GM10266 (cell line): ENCODE data around the gene PPP2R2B.

Source experiments
- DNase-seq: peaks from one replicate; pipeline ENCODE4 v3.0.0; 2012; ENCODE audit errors: extremely low spot score
- CTCF ChIP-seq: IDR thresholded peaks from 2 replicates; pipeline ENCODE4 v1.5.1; 2012; ENCODE audit warnings: mild to moderate bottlenecking, low read depth; ENCODE audit not compliant: control insufficient read depth, insufficient read depth; ENCODE audit errors: missing control alignments

Gene PPP2R2B

DNA sequence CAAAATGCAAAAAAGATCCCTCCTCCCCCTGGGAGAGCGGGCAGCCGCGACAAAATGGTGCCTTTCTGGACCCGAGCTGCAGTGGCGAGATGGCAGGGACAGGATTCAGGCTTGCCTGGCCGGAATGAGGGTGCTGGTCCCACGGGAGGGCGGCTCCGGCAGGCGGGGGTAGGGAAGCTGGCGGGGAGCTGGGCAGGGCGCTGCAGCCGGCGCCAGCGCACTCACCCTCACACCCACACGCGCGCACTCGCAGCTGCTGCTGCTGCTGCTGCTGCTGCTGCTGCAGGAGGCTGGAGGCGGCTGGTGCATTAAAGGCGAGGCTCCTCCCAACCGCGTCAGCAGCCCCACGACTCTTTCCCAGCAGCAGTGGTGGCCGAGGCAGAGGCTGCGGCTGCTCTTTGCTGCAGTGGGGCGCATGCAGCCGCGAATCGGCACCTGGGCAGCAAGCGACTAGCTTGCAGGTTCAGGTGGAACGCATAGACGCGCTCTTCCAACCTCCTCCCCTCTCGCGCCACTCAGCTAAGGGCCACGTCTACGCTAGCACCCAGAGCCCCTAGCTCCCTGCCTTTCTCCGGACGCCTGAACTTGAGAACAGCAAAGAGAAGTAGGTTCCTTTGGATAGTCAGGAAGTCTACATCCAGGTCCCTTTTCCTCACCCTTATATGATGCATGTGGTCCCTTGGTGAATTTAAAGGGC lies at the start of gene PPP2R2B:
PPP2R2B (minus strand) TSS at position 282 of the 697 bp plus-strand sequence.
- TF ChIP-seq CTCF: no peak
- no peak for DNase-seq

DNA sequence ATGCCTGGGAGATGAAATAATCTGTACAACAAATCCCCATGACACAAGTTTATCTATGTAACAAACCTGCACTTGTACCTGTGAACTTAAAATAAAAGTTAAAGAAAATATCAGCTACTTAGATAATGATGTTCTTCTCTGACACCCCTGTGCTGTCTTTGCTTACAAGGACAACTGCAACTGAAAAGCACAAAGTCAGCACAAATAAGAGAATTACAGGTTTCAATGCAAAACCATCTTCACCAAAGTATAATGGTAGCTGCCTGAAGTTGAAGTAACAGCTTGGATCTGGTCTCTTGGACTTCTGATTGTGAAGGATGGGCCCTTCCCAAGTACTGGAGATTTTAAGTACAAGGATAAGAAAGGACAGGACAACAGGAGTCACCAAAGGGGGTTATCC lies 45.6 kb upstream of the PPP2R2B start:
- no peak for TF ChIP-seq CTCF
- DNase-seq: no peak

DNA sequence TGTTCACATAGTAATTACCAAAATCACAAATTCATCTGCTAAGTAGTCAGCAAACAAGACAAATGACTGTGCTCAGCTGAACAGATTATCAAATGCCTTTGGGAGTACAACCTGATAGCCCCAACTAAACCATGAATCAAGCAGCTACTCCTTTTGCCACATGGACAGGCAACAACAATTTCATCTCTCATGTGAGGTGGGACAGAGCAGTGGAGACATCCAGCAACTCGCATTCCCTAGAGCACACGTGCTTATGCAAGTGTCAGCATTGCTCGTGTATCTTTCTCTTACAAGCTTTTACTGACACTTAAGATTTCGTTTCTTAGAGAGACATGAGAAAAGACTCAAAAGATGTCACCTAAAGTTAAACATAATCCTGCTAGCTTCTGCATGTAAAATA lies 42.7 kb upstream of the PPP2R2B start:
- DNase-seq: no peak
- no peak for TF ChIP-seq CTCF

DNA sequence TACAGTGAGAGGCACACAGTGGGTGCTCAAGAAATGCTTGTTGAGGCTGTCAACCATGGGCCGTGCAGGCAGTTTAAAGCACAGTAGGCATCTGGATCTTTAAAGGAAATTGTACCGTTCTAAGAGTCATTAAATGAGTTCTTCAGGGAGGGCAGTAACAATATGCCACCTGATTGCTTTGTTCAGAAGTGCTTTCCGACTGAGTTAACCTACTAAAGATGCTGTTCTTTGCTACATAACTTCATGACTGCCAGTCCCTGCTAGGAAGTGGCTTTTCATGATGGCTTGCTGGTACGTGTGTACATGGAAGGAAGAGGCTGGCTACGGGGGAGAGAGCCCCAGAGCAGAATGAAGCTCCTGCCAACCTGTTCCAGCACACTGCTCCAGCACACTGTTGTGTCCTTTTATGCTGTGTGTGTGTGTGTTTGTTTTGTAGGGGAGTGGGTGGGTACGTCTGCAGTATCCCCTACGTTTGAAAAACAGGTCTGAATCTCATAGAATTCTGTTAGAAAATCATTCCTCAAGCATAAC lies 41.9 kb upstream of the PPP2R2B start:
- TF ChIP-seq CTCF: no peak
- DNase-seq: no peak

DNA sequence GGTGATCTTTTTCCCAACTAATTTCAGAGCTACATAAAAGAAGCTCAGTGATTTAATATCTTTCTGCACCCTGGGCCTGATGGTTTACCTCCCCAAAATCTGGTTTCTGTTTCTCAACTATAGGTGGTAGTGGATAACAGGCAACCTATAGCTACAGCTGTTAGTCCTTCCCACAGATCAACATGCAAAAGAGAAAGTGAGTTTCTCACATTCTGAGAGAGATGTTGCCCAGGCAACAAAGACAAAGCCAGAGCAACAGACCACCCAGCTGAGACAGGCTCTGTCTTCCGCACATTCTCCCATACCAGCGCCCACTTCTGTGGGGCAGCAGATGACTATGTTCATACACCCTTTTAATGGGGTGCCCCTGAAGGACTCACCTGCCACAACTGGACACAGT lies 40.7 kb upstream of the PPP2R2B start:
- no peak for TF ChIP-seq CTCF
- no peak for DNase-seq

DNA sequence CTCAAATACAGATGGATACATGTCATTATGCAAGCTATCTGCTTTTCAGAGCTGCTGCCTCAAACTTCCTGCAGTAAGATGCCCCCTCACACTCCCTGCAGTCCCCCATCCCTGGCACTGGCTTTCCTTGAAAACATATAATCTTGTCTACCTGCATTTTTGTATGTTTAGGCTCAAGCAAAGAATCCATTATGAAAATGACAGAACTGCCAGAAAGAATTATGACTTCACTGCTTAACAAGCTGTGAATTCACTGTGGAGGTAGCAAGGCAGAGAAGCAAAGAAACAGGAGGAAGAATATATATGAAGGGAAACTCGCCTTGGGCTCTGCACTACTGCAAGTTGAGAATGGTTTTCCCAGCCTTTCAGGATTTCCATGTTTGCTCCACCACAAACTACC lies 39.4 kb upstream of the PPP2R2B start:
- no peak for TF ChIP-seq CTCF
- no peak for DNase-seq

- no peak for DNase-seq
- no peak for TF ChIP-seq CTCF
Measured at GRCh38 chr5:146912874-146913273, 34.3 kb upstream of the PPP2R2B start.
